ENCODE data around the gene PVALB.

DNA sequence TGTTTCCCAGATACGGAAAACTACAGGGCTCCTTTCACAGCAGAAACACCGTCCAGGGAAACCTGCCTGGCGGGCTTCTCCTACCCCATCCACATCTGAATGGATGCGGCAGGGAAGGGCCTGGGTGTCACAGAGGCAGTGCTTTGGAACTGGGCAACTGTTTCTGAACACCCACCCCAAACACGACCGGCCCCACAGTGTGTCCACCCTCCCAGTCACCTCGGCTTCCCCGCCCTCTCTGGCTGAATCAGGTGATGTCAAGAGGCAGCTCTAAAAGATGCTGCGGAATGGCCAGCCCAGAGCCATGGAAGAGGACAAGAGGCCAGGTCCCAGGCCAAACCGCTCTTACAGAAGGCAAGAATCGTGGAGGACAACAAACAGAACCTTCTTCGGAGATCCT lies 62.9 kb downstream of the PVALB start:
- TF ChIP-seq EP300 (IDR thresholded peaks at IDR 0.05; ENCODE audit: borderline replicate concordance) (no peak), FOXM1 (IDR thresholded peaks at IDR 0.05; ENCODE audit: borderline replicate concordance, low read depth) (no peak), NFIC (IDR thresholded peaks at IDR 0.05) (no peak), TAF1 (IDR thresholded peaks at IDR 0.05; ENCODE audit: low read depth) (no peak), CREB1 (IDR thresholded peaks at IDR 0.05; ENCODE audit: low read depth) (no peak), CEBPB (IDR thresholded peaks at IDR 0.05) (no peak), YY1 (IDR thresholded peaks at IDR 0.05; ENCODE audit: low read depth) (no peak), EGR1 (IDR thresholded peaks at IDR 0.05) (no peak), RAD21 (IDR thresholded peaks at IDR 0.05; ENCODE audit: low read depth) (no peak), TCF12 (IDR thresholded peaks at IDR 0.05; ENCODE audit: low read depth) (no peak), TEAD4 (IDR thresholded peaks at IDR 0.05) (no peak)
- TF ChIP-seq, protein P1, sequence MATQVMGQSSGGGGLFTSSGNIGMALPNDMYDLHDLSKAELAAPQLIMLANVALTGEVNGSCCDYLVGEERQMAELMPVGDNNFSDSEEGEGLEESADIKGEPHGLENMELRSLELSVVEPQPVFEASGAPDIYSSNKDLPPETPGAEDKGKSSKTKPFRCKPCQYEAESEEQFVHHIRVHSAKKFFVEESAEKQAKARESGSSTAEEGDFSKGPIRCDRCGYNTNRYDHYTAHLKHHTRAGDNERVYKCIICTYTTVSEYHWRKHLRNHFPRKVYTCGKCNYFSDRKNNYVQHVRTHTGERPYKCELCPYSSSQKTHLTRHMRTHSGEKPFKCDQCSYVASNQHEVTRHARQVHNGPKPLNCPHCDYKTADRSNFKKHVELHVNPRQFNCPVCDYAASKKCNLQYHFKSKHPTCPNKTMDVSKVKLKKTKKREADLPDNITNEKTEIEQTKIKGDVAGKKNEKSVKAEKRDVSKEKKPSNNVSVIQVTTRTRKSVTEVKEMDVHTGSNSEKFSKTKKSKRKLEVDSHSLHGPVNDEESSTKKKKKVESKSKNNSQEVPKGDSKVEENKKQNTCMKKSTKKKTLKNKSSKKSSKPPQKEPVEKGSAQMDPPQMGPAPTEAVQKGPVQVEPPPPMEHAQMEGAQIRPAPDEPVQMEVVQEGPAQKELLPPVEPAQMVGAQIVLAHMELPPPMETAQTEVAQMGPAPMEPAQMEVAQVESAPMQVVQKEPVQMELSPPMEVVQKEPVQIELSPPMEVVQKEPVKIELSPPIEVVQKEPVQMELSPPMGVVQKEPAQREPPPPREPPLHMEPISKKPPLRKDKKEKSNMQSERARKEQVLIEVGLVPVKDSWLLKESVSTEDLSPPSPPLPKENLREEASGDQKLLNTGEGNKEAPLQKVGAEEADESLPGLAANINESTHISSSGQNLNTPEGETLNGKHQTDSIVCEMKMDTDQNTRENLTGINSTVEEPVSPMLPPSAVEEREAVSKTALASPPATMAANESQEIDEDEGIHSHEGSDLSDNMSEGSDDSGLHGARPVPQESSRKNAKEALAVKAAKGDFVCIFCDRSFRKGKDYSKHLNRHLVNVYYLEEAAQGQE (IDR thresholded peaks at IDR 0.05; ENCODE audit: low read depth), result no peak
- TF ChIP-seq, protein P2, sequence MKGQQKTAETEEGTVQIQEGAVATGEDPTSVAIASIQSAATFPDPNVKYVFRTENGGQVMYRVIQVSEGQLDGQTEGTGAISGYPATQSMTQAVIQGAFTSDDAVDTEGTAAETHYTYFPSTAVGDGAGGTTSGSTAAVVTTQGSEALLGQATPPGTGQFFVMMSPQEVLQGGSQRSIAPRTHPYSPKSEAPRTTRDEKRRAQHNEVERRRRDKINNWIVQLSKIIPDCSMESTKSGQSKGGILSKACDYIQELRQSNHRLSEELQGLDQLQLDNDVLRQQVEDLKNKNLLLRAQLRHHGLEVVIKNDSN (IDR thresholded peaks at IDR 0.05), result no peak
- TF ChIP-seq, protein P3, sequence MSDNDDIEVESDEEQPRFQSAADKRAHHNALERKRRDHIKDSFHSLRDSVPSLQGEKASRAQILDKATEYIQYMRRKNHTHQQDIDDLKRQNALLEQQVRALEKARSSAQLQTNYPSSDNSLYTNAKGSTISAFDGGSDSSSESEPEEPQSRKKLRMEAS (IDR thresholded peaks at IDR 0.05), result no peak

Data from Ishikawa (cell line).